GM21786 (cell line): Measurements from ENCODE around the gene GPC6.

ENCODE experiments used
- ATAC-seq: cut with Tn5 transposase; IDR thresholded peaks from one replicate; pipeline ENCODE4 v1.9.1; 2021; ENCODE audit not compliant: unreplicated experiment

The GPC6 gene

GRCh38 chr13:94009701-94010100 is 783.1 kb downstream of the GPC6 start:
- ATAC-seq = no peak

- ATAC-seq = no peak
Measured at GRCh38 chr13:94014461-94014860, 787.9 kb downstream of the GPC6 start.

- no peak for ATAC-seq
Measured at GRCh38 chr13:94020426-94020825, 793.8 kb downstream of the GPC6 start.

- no peak for ATAC-seq
Measured at GRCh38 chr13:94020833-94021232, 794.2 kb downstream of the GPC6 start.

- no peak for ATAC-seq
Measured at GRCh38 chr13:94028234-94028633, 801.6 kb downstream of the GPC6 start.

GRCh38 chr13:94028650-94029049 is 802.0 kb downstream of the GPC6 start:
- ATAC-seq = no peak

- ATAC-seq = no peak
Measured at GRCh38 chr13:94030415-94031119, 804.0 kb downstream of the GPC6 start.

- ATAC-seq = no peak
Measured at GRCh38 chr13:94031609-94032008, 805.0 kb downstream of the GPC6 start.

GRCh38 chr13:94033098-94033497 is 806.5 kb downstream of the GPC6 start:
- ATAC-seq = no peak

GRCh38 chr13:94033830-94034642 is 807.4 kb downstream of the GPC6 start:
- no peak for ATAC-seq

GRCh38 chr13:94050039-94050438 is 823.4 kb downstream of the GPC6 start:
- no peak for ATAC-seq

GRCh38 chr13:94050686-94051085 is 824.1 kb downstream of the GPC6 start:
- ATAC-seq = no peak

- no peak for ATAC-seq
Measured at GRCh38 chr13:94053986-94054593, 827.5 kb downstream of the GPC6 start.

GRCh38 chr13:94056362-94056990 is 829.9 kb downstream of the GPC6 start:
- ATAC-seq = no peak

- ATAC-seq = no peak
Measured at GRCh38 chr13:94057618-94058186, 831.1 kb downstream of the GPC6 start.

- ATAC-seq = no peak
Measured at GRCh38 chr13:94058821-94059360, 832.3 kb downstream of the GPC6 start.

GRCh38 chr13:94061301-94061700 is 834.7 kb downstream of the GPC6 start:
- no peak for ATAC-seq

GRCh38 chr13:94063096-94063495 is 836.5 kb downstream of the GPC6 start:
- ATAC-seq = no peak

GRCh38 chr13:94063848-94064247 is 837.2 kb downstream of the GPC6 start:
- no peak for ATAC-seq

- ATAC-seq = no peak
Measured at GRCh38 chr13:94065741-94066140, 839.1 kb downstream of the GPC6 start.
